WTC11 (cell line): ENCODE results near the gene MOGAT1. TPM values are rescaled to one million over a fixed set of nuclear protein-coding genes. Genes with fewer than 3 reads are reported as not detected.

Experiments
- ATAC-seq: fragments of 200-7000 bp; cut with Tn5 transposase; 2 replicates; pipeline ENCODE4 v1.10.0; 2021; ENCODE audit warnings: mild to moderate bottlenecking, moderate library complexity
- CTCF ChIA-PET: fragments of 300-600 bp; sonication (Branson Sonifier 250); formaldehyde crosslinking; loops from one replicate; lab custom pipeline; 2021; ENCODE audit warnings: antibody characterized with exemption; lab: Charles Lee
- POLR2A ChIA-PET: fragments of 350-600 bp; sonication (Branson Sonifier 250); formaldehyde crosslinking; loops from one replicate; lab custom pipeline; 2021; ENCODE audit warnings: antibody characterized with exemption; lab: Charles Lee
- DNase-seq: peaks from one replicate; pipeline ENCODE4 v3.0.0; 2021; ENCODE audit warnings: low spot score
- H3K27ac Mint-ChIP-seq: 2 replicates; pipeline ENCODE4 v1.8.0; 2021; ENCODE audit warnings: mixed read lengths
- H3K27me3 Mint-ChIP-seq: 2 replicates; pipeline ENCODE4 v1.8.0; 2021; ENCODE audit warnings: low read depth, mild to moderate bottlenecking, moderate library complexity, mixed read lengths
- H3K36me3 Mint-ChIP-seq: 2 replicates; pipeline ENCODE4 v1.8.0; 2021; ENCODE audit warnings: mixed read lengths
- H3K4me1 Mint-ChIP-seq: 2 replicates; pipeline ENCODE4 v1.8.0; 2022; ENCODE audit warnings: mixed read lengths
- H3K4me3 Mint-ChIP-seq: 2 replicates; pipeline ENCODE4 v1.8.0; 2021; ENCODE audit warnings: mild to moderate bottlenecking, moderate library complexity, mixed read lengths
- H3K9me3 Mint-ChIP-seq: 2 replicates; pipeline ENCODE4 v1.8.0; 2021; ENCODE audit warnings: mixed read lengths
- CREB1 ChIP-seq: sonication (generic); formaldehyde crosslinking; IDR thresholded peaks from 2 replicates; pipeline ENCODE4 v1.8.0; 2023; ENCODE audit warnings: mild to moderate bottlenecking, missing genetic modification reagents
- CREM ChIP-seq: sonication (generic); formaldehyde crosslinking; IDR thresholded peaks from 2 replicates; pipeline ENCODE4 v1.8.1; 2022; ENCODE audit warnings: mild to moderate bottlenecking, missing genetic modification reagents, moderate library complexity
- FOXK1 ChIP-seq: sonication (generic); formaldehyde crosslinking; IDR thresholded peaks from 2 replicates; pipeline ENCODE4 v1.8.0; 2022; ENCODE audit warnings: mild to moderate bottlenecking, moderate library complexity, missing genetic modification reagents
- FOXP1 ChIP-seq: sonication (generic); formaldehyde crosslinking; IDR thresholded peaks from 2 replicates; pipeline ENCODE4 v1.8.0; 2022; ENCODE audit warnings: missing genetic modification reagents, mild to moderate bottlenecking, moderate library complexity, borderline replicate concordance
- JUN ChIP-seq: sonication (generic); formaldehyde crosslinking; IDR thresholded peaks from 2 replicates; pipeline ENCODE4 v1.8.0; 2023; ENCODE audit warnings: mild to moderate bottlenecking, missing genetic modification reagents
- MYBL2 ChIP-seq: sonication (generic); formaldehyde crosslinking; IDR thresholded peaks from 2 replicates; pipeline ENCODE4 v1.8.1; 2023; ENCODE audit warnings: mild to moderate bottlenecking, moderate library complexity, missing genetic modification reagents
- NFATC4 ChIP-seq: fragments of 250-450 bp; sonication (Bioruptor Pico); IDR thresholded peaks from 2 replicates; pipeline ENCODE4 v1.9.0; 2021; ENCODE audit warnings: mild to moderate bottlenecking
- NR1H2 ChIP-seq: sonication (generic); formaldehyde crosslinking; IDR thresholded peaks from 2 replicates; pipeline ENCODE4 v1.9.0; 2021; ENCODE audit warnings: mild to moderate bottlenecking, moderate library complexity, missing genetic modification reagents
- NR3C1 ChIP-seq: sonication (generic); formaldehyde crosslinking; conservative IDR thresholded peaks from 2 replicates; pipeline ENCODE4 v1.8.1; 2023; ENCODE audit warnings: low read depth, mild to moderate bottlenecking, missing genetic modification reagents
- TEAD1 ChIP-seq: sonication (generic); formaldehyde crosslinking; IDR thresholded peaks from 2 replicates; pipeline ENCODE4 v1.8.0; 2022; ENCODE audit warnings: mild to moderate bottlenecking, missing genetic modification reagents
- TEAD4 ChIP-seq: sonication (generic); formaldehyde crosslinking; IDR thresholded peaks from 2 replicates; pipeline ENCODE4 v1.8.0; 2022; ENCODE audit warnings: mild to moderate bottlenecking, missing genetic modification reagents
- ZNF219 ChIP-seq: sonication (generic); formaldehyde crosslinking; IDR thresholded peaks from 2 replicates; pipeline ENCODE4 v1.8.0; 2023; ENCODE audit warnings: missing genetic modification reagents, mild to moderate bottlenecking, borderline replicate concordance
- ZNF232 ChIP-seq: sonication (generic); formaldehyde crosslinking; IDR thresholded peaks from 2 replicates; pipeline ENCODE4 v1.8.0; 2022; ENCODE audit warnings: mild to moderate bottlenecking, missing genetic modification reagents
- ZNF416 ChIP-seq: fragments of 250-450 bp; sonication (Bioruptor Pico); IDR thresholded peaks from 2 replicates; pipeline ENCODE4 v1.9.0; 2021; ENCODE audit warnings: mild to moderate bottlenecking, inconsistent platforms
- total RNA-seq: library from RNA; stranded (reverse); gene quantifications from 3 replicates; pipeline ENCODE4 v1.2.3, GENCODE V29; 2021
- TF ChIP-seq, protein P1 (sequence below): sonication (generic); formaldehyde crosslinking; IDR thresholded peaks from 2 replicates; pipeline ENCODE4 v1.8.1; 2023; ENCODE audit warnings: mild to moderate bottlenecking, missing genetic modification reagents, borderline replicate concordance
- TF ChIP-seq, protein P2 (sequence below): fragments of 250-450 bp; sonication (Bioruptor Pico); IDR thresholded peaks from 2 replicates; pipeline ENCODE4 v1.9.0; 2021; ENCODE audit warnings: mild to moderate bottlenecking, borderline replicate concordance
- TF ChIP-seq, protein P3 (sequence below): sonication (generic); formaldehyde crosslinking; IDR thresholded peaks from 2 replicates; pipeline ENCODE4 v1.8.0; 2023; ENCODE audit warnings: mild to moderate bottlenecking, missing genetic modification reagents
- TF ChIP-seq, protein P4 (sequence below): sonication (generic); formaldehyde crosslinking; IDR thresholded peaks from 2 replicates; pipeline ENCODE4 v1.8.1; 2022; ENCODE audit warnings: low read depth, mild to moderate bottlenecking, moderate library complexity, missing genetic modification reagents, borderline replicate concordance
- TF ChIP-seq, protein P5 (sequence below): sonication (generic); formaldehyde crosslinking; IDR thresholded peaks from 2 replicates; pipeline ENCODE4 v1.8.0; 2022; ENCODE audit warnings: mild to moderate bottlenecking, missing genetic modification reagents
- TF ChIP-seq, protein P6 (sequence below): sonication (generic); formaldehyde crosslinking; conservative IDR thresholded peaks from 2 replicates; pipeline ENCODE4 v1.8.1; 2023; ENCODE audit warnings: mild to moderate bottlenecking, low read depth, missing genetic modification reagents, moderate library complexity

MOGAT1 gene
- total RNA-seq, 1 experiment from 2014 or later = 0.72 TPM

DNA sequence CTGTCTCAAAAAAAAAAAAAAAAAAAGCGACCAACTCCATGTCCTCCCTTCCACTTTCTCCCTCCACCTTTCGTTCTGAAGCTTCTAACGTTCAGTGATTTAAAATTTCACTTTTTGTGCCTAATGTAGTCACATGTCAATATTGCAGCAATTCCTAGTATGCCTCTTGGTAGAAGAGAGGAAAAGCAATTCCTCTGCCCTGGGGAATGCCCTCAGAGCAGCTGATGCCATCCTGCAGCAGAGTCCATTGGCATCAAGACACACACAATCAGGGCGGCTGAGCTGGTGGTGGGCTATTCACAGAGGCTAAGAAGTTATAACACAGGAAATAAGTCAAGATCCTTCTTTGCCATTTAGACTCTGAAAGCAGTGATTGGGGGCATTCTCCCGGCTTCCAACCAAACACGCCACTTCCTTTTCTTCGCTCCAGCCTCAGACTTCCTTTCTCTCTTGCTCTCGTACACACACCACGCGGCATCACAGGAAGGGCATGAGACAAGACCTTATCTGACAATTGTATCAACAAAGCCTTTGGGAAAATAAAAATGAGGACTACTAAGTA is 71.9 kb downstream of the MOGAT1 start (continued):
- TF ChIP-seq, protein P1, sequence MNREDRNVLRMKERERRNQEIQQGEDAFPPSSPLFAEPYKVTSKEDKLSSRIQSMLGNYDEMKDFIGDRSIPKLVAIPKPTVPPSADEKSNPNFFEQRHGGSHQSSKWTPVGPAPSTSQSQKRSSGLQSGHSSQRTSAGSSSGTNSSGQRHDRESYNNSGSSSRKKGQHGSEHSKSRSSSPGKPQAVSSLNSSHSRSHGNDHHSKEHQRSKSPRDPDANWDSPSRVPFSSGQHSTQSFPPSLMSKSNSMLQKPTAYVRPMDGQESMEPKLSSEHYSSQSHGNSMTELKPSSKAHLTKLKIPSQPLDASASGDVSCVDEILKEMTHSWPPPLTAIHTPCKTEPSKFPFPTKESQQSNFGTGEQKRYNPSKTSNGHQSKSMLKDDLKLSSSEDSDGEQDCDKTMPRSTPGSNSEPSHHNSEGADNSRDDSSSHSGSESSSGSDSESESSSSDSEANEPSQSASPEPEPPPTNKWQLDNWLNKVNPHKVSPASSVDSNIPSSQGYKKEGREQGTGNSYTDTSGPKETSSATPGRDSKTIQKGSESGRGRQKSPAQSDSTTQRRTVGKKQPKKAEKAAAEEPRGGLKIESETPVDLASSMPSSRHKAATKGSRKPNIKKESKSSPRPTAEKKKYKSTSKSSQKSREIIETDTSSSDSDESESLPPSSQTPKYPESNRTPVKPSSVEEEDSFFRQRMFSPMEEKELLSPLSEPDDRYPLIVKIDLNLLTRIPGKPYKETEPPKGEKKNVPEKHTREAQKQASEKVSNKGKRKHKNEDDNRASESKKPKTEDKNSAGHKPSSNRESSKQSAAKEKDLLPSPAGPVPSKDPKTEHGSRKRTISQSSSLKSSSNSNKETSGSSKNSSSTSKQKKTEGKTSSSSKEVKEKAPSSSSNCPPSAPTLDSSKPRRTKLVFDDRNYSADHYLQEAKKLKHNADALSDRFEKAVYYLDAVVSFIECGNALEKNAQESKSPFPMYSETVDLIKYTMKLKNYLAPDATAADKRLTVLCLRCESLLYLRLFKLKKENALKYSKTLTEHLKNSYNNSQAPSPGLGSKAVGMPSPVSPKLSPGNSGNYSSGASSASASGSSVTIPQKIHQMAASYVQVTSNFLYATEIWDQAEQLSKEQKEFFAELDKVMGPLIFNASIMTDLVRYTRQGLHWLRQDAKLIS (CRISPR knock-in tag) = no peak
- no peak for TF ChIP-seq MYBL2 (CRISPR knock-in tag)
- no peak for TF ChIP-seq ZNF219 (CRISPR knock-in tag)
- no peak for TF ChIP-seq TEAD4 (CRISPR knock-in tag)
- no peak for TF ChIP-seq FOXK1
- TF ChIP-seq, protein P2, sequence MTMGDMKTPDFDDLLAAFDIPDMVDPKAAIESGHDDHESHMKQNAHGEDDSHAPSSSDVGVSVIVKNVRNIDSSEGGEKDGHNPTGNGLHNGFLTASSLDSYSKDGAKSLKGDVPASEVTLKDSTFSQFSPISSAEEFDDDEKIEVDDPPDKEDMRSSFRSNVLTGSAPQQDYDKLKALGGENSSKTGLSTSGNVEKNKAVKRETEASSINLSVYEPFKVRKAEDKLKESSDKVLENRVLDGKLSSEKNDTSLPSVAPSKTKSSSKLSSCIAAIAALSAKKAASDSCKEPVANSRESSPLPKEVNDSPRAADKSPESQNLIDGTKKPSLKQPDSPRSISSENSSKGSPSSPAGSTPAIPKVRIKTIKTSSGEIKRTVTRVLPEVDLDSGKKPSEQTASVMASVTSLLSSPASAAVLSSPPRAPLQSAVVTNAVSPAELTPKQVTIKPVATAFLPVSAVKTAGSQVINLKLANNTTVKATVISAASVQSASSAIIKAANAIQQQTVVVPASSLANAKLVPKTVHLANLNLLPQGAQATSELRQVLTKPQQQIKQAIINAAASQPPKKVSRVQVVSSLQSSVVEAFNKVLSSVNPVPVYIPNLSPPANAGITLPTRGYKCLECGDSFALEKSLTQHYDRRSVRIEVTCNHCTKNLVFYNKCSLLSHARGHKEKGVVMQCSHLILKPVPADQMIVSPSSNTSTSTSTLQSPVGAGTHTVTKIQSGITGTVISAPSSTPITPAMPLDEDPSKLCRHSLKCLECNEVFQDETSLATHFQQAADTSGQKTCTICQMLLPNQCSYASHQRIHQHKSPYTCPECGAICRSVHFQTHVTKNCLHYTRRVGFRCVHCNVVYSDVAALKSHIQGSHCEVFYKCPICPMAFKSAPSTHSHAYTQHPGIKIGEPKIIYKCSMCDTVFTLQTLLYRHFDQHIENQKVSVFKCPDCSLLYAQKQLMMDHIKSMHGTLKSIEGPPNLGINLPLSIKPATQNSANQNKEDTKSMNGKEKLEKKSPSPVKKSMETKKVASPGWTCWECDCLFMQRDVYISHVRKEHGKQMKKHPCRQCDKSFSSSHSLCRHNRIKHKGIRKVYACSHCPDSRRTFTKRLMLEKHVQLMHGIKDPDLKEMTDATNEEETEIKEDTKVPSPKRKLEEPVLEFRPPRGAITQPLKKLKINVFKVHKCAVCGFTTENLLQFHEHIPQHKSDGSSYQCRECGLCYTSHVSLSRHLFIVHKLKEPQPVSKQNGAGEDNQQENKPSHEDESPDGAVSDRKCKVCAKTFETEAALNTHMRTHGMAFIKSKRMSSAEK (CRISPR knock-in tag) = no peak
- no peak for TF ChIP-seq CREB1 (CRISPR knock-in tag)
- no peak for TF ChIP-seq NR3C1 (CRISPR knock-in tag)
- TF ChIP-seq TEAD1 (CRISPR knock-in tag) = no peak
- TF ChIP-seq, protein P3, sequence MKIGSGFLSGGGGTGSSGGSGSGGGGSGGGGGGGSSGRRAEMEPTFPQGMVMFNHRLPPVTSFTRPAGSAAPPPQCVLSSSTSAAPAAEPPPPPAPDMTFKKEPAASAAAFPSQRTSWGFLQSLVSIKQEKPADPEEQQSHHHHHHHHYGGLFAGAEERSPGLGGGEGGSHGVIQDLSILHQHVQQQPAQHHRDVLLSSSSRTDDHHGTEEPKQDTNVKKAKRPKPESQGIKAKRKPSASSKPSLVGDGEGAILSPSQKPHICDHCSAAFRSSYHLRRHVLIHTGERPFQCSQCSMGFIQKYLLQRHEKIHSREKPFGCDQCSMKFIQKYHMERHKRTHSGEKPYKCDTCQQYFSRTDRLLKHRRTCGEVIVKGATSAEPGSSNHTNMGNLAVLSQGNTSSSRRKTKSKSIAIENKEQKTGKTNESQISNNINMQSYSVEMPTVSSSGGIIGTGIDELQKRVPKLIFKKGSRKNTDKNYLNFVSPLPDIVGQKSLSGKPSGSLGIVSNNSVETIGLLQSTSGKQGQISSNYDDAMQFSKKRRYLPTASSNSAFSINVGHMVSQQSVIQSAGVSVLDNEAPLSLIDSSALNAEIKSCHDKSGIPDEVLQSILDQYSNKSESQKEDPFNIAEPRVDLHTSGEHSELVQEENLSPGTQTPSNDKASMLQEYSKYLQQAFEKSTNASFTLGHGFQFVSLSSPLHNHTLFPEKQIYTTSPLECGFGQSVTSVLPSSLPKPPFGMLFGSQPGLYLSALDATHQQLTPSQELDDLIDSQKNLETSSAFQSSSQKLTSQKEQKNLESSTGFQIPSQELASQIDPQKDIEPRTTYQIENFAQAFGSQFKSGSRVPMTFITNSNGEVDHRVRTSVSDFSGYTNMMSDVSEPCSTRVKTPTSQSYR (CRISPR knock-in tag) = no peak
- TF ChIP-seq, protein P4, sequence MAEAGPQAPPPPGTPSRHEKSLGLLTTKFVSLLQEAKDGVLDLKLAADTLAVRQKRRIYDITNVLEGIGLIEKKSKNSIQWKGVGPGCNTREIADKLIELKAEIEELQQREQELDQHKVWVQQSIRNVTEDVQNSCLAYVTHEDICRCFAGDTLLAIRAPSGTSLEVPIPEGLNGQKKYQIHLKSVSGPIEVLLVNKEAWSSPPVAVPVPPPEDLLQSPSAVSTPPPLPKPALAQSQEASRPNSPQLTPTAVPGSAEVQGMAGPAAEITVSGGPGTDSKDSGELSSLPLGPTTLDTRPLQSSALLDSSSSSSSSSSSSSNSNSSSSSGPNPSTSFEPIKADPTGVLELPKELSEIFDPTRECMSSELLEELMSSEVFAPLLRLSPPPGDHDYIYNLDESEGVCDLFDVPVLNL (CRISPR knock-in tag) = no peak
- TF ChIP-seq ZNF416 (CRISPR knock-in tag) = no peak
- TF ChIP-seq, all 79 proteins: peak for 0

DNA sequence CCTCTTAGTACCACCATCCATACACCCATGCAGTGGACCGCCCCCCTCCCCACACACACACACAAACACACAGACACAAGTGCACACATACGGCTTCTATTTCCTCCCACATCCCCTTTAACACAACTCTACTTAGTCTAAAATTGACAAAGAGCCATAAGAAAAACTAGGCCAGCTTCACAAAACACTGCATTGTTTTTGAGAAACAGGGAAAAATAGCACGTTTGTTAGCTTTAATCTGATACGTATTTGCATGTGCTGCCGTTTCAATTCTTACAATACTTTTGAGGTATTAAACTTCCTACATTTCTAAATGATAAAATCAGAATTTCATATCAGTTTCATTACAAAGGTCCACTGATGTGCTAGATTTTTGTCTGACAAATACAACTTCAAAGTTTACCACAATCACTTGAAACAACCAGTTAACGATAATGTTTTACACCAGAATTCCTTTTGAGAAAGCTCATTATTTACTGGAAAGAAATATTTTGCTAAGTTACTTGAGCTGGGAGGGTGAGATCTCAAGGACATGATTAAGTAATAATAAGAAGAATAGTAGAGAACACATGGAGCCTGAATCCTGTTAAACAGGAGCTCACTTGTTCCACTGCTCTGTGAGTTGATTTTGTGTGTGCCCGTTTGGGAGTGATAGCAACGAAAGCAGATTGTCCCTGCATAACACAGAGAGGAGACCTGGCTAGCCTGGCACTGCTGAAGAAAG is 74.5 kb downstream of the MOGAT1 start:
- no peak overlapping the region for H3K4me3 Mint-ChIP-seq
- ATAC-seq = no peak
- peaks cover 28% of the 10 kb centered on the region for H3K4me1 Mint-ChIP-seq
- CTCF ChIA-PET = no interaction called here
- H3K9me3 Mint-ChIP-seq = no peaks in the 10 kb centered on the region
- H3K27me3 Mint-ChIP-seq = no peaks in the 10 kb centered on the region
- no peak overlapping the region for H3K27ac Mint-ChIP-seq
- DNase-seq = no peak
- no peaks in the 10 kb centered on the region for H3K36me3 Mint-ChIP-seq
- POLR2A ChIA-PET = interaction anchor here (0.6 kb wide), 1 partner anchor 117 kb away, joined by 3 read pairs; no protein-coding TSS in a partner anchor
- TF ChIP-seq, protein P5, sequence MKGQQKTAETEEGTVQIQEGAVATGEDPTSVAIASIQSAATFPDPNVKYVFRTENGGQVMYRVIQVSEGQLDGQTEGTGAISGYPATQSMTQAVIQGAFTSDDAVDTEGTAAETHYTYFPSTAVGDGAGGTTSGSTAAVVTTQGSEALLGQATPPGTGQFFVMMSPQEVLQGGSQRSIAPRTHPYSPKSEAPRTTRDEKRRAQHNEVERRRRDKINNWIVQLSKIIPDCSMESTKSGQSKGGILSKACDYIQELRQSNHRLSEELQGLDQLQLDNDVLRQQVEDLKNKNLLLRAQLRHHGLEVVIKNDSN (CRISPR knock-in tag) = no peak
- no peak for TF ChIP-seq NFATC4 (CRISPR knock-in tag)
- TF ChIP-seq, protein P6, sequence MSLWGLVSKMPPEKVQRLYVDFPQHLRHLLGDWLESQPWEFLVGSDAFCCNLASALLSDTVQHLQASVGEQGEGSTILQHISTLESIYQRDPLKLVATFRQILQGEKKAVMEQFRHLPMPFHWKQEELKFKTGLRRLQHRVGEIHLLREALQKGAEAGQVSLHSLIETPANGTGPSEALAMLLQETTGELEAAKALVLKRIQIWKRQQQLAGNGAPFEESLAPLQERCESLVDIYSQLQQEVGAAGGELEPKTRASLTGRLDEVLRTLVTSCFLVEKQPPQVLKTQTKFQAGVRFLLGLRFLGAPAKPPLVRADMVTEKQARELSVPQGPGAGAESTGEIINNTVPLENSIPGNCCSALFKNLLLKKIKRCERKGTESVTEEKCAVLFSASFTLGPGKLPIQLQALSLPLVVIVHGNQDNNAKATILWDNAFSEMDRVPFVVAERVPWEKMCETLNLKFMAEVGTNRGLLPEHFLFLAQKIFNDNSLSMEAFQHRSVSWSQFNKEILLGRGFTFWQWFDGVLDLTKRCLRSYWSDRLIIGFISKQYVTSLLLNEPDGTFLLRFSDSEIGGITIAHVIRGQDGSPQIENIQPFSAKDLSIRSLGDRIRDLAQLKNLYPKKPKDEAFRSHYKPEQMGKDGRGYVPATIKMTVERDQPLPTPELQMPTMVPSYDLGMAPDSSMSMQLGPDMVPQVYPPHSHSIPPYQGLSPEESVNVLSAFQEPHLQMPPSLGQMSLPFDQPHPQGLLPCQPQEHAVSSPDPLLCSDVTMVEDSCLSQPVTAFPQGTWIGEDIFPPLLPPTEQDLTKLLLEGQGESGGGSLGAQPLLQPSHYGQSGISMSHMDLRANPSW (CRISPR knock-in tag) = no peak
- no peak for TF ChIP-seq MYBL2 (CRISPR knock-in tag)
- TF ChIP-seq ZNF232 (CRISPR knock-in tag) = no peak
- no peak for TF ChIP-seq JUN (CRISPR knock-in tag)
- no peak for TF ChIP-seq CREM (CRISPR knock-in tag)
- TF ChIP-seq FOXP1 (CRISPR knock-in tag) = no peak
- TF ChIP-seq NR1H2 = no peak
